Measurements from ENCODE around the gene TMEM39B.
"Not testable (repeated sequence)": the region's sequence is repeated elsewhere in the genome, so short reads cannot be mapped to it uniquely, and the experiment has no call there.

TMEM39B gene
- 1.8 to 7.6 (median 4.4) reads per million in 18 experiments for total RNA-seq

- DNase-seq = peak; percentile 92 to 95
Measured at GRCh38 chr1:32072622-32073298, at the start of gene TMEM39B. Gene TMEM39B (plus strand): TSS chr1:32072939. CDS start chr1:32073048, 109 bp downstream.

- no peak for DNase-seq
Measured at GRCh38 chr1:32023351-32023750, 49.4 kb upstream of the TMEM39B start.

DNA sequence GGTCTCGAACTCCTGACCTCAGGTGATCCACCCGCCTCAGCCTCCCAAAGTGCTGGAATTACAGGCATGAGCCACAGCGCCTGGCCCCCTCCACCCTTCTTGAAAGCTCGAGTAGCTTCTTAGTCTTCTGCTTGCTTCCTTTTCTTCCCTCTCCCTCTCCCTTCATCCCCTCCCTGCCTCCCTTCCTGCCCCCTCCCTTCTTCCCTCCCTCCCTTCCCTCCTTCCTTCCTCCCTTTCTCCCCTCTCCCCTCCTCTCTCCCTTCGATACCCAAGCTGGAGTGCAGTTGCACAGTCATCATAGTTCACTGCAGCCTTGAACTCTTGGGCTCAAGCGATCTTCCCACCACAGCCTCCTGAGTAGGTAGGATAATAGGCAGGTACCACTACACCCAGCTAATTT lies 47.2 kb upstream of the TMEM39B start:
- no peak for DNase-seq

GRCh38 chr1:32028746-32029145 lies 44.0 kb upstream of the TMEM39B start:
- DNase-seq = no peak

- DNase-seq = no peak
Measured at GRCh38 chr1:32031578-32032274, 41.0 kb upstream of the TMEM39B start.

DNA sequence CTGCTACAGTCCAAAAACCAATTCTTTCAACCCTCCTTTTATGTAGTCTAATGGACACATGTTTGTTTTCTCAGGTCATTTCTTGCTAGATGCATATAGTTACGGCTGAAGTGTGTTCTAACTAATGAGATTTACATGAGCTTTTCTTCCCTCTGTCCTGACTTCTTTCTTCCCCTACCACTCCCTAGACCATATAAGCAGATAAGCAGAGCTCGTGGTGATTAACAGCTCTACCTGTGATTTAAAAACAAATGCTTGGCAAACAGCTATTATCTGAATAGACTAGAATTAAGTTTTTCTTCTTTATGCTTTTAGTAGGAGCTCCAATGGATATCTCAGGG lies 40.5 kb upstream of the TMEM39B start:
- DNase-seq = no peak

- no peak for DNase-seq
Measured at GRCh38 chr1:32035119-32035518, 37.6 kb upstream of the TMEM39B start.

DNA sequence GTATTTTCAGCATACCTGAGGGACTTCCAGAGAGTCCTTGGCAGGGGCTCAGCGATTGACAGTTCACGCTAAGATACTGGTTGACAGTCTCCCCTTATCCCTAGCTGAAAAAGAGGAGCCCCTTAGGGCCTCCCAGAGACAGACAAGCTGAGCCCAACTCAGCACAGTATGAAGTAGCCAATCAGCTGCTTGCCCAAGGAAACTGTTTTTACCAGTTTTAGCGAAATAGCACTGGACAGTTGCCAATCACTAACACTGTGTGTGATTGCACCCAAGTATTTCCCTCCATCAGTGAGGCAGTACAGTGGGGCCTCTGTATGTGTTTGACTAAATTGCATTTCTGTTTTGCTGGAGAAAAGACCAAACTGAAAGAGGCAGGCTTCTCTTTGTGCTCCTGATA lies 32.0 kb upstream of the TMEM39B start:
- no peak for DNase-seq

GRCh38 chr1:32042330-32042729 lies 30.4 kb upstream of the TMEM39B start:
- no peak for DNase-seq

DNA sequence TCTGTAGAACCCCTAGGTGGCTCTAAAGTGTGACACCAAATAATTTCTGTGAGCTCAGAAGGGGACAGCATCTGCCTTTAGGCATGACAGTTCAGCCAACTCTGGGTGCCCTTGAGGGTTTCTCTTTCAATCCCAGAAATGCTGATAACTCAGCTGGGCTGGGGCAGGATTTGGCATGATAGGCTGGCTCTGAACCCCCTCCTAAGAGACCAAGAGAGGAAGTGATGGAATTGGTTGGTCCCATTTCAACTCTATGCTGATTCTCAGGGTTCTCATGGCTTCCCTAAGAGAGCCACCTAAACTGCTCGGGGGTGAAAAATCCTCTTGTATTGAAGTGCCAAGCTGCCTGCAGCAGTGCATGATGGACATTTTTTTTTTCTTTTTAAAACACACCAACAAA lies 28.5 kb upstream of the TMEM39B start:
- no peak for DNase-seq

DNA sequence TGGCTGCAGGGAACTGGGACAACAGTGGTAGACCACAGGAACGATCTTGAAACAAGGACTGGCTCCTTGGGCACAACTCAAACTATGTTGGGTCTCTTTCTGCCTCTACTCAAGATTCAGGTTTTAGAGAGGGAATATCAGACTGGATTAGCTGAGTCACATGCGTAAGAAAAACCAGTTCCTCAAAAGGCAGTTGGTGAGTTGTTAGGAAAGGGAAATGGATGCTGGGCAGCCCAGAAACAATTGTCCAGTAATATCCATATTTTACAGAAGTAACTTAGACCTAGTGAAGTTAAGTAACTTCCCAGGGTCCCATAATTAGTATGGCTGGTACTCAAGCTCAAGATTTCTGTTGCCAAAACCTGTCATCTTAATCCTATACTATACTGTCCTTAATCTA lies 27.0 kb upstream of the TMEM39B start:
- DNase-seq = peak; percentile 84 to 94

DNA sequence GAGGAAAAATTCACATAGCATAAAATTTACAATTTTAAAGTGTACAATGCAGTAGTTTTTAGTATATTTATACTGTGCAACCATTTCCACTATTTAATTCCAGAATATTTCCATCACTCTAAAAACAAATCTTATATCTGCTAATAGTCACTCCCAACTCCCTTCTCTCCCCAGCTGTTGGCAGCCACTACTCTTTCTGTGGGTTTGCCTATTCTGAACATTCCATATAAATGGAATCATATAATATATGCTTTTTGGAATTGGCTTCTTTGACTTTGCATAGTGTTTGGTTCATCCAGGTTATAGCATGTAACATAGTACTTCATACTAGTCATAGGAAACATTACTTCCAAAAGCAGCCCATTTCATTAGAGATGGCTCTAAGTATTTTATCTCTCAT lies 25.0 kb upstream of the TMEM39B start:
- no peak for DNase-seq

DNA sequence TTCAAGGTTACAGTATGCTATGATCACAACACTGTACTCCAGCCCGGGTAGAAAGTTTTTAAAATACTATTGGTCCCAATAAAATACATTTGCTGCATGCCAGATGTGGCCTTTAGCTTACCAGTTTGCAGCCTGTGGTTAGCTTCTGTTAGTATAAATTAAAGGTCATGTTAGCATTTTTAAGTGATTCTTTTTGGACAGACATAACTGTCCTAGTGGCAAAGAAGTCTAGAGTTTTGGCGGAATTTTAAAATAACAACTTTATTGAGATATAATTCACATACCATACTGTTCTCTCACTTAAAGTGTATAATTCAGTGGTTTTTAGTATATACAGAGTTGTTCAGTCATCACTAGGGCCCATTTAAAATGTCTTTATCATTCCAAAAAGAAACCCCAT lies 24.3 kb upstream of the TMEM39B start:
- no peak for DNase-seq

DNA sequence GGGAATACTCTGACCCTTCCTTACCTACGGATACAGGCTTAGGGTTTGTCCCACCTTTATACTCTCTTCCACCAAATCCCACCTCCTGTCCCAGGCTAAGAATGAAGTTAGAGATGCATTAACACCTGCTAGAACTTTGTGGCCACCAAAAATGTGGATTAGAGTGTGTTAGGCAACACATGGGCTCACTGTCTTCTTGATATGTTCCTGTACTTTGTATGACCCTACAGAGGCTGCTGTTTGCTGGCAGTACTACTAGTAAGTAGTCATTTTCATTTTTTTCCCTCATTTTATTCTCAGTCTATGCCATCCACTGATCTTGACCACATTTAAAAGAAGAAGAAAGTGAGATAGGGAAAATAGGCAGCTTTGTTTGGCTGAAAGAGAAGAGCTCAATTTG lies 21.0 kb upstream of the TMEM39B start:
- no peak for DNase-seq

DNA sequence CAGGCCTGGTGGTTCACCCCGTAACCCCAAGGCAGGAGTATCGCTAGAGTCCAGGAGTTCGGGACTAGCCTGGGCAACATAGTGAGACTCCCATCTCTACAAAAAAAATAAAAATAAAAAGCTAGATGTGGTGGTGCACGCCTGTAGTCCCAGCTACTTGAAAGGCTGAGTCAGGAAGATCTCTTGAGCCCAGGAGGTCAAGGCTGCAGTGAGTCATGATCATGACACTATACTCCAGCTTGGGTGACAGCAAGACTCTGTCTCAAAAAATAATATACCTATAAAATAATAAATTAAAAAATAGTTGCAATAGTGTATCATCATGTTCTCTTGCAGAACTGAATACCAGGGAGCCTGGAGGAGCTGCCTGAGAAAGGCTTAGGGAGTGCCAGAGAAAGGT lies 19.9 kb upstream of the TMEM39B start:
- DNase-seq = no peak

DNA sequence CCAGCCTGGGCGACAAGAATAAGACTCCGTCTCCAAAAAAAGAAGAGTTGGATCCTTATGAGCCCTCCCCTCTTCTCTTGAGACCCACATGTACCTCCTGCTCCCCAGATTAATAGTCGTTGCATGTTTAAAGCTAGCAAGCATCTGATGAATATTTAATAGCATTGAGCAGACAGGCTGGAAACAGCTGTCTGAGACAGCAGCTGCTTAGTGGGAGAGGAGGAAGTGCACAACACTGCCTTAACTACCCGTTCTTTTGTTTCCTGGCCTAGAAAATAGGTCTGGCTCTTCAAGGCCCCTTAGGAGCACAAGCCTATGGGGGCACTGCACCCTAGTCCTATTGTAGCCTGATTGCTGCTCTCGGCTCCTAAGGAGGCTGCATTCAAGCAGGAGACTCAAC lies 17.3 kb upstream of the TMEM39B start:
- DNase-seq = no peak

- no peak for DNase-seq
Measured at GRCh38 chr1:32056598-32056997, 16.1 kb upstream of the TMEM39B start.

GRCh38 chr1:32060914-32061313 lies 11.8 kb upstream of the TMEM39B start:
- no peak for DNase-seq

DNA sequence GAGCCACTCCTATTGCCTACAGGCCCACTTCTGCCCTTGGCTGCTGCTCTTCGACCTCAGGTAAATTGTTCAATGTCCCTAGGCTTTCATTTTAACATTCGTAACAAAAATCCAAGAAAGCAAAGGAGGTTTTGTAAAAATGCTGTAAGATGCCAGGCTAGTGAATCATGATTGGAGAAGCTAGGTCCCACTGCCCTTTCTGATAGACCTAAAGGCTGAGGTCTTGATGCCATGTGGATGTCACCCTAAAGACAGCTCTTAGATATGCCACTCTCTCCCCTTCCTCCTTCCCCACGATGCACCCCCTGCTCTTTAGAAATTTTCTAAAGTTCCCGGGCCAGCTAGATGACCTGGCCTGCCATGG lies 9.9 kb upstream of the TMEM39B start:
- no peak for DNase-seq

DNA sequence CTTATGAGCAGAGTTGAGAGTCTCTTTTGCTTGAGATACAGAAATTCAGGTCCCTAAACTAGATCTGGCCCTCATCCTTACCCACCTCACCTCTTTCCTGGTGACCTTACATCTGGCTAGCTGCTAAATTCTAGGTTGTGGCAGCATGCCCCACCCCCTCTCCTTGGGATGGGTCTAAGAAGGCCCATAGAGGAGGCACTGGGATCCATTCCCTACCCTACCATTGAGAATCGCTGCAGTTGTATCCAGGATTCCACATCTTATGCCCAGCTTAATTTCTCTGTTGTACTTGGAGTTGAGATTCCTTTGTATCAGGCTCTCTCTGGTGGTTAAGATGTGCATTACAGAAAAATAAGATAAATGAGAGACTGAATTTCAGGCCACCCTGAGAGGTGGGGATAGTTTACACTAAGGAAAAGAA lies 9.5 kb upstream of the TMEM39B start:
- peak in 1 of 2 donors; percentile 50 for DNase-seq

GRCh38 chr1:32065613-32066488 lies 6.9 kb upstream of the TMEM39B start:
- not testable (repeated sequence) for DNase-seq

GRCh38 chr1:32066489-32066873 lies 6.3 kb upstream of the TMEM39B start:
- DNase-seq = peak; percentile 95 to 98

GRCh38 chr1:32068957-32069588 lies 3.7 kb upstream of the TMEM39B start:
- DNase-seq = peak; percentile 38 to 43

Measured in inflammatory macrophage (primary cell).